Activated T-helper 1 cell treated with anti-CD3 and anti-CD28 coated beads, Interleukin-2, amount 50 U/mL, for 16 hours (primary cell): ENCODE measurements around the gene GATD1.
A peak's percentile ranks its signal among the peaks of the same experiment; 100 is the strongest.

ENCODE experiments used
- DNase-seq, 2 donors: peaks; one replicate each; pipeline ENCODE4 v3.0.0-alpha.2; 2020; ENCODE audit warnings: low read depth in 1 of 2, low spot score in 1 of 2

Gene GATD1

GRCh38 chr11:729492-730074 is 47.7 kb downstream of the GATD1 start:
- DNase-seq, result no peak

GRCh38 chr11:728901-729491 is 48.3 kb downstream of the GATD1 start:
- no peak for DNase-seq

- peak; percentile 64 to 69 for DNase-seq
These were observed 49.2 kb downstream of the GATD1 start for GRCh38 chr11:727859-728748.

- DNase-seq, result no peak
These were observed 50.0 kb downstream of the GATD1 start for GRCh38 chr11:727281-727701.

DNA sequence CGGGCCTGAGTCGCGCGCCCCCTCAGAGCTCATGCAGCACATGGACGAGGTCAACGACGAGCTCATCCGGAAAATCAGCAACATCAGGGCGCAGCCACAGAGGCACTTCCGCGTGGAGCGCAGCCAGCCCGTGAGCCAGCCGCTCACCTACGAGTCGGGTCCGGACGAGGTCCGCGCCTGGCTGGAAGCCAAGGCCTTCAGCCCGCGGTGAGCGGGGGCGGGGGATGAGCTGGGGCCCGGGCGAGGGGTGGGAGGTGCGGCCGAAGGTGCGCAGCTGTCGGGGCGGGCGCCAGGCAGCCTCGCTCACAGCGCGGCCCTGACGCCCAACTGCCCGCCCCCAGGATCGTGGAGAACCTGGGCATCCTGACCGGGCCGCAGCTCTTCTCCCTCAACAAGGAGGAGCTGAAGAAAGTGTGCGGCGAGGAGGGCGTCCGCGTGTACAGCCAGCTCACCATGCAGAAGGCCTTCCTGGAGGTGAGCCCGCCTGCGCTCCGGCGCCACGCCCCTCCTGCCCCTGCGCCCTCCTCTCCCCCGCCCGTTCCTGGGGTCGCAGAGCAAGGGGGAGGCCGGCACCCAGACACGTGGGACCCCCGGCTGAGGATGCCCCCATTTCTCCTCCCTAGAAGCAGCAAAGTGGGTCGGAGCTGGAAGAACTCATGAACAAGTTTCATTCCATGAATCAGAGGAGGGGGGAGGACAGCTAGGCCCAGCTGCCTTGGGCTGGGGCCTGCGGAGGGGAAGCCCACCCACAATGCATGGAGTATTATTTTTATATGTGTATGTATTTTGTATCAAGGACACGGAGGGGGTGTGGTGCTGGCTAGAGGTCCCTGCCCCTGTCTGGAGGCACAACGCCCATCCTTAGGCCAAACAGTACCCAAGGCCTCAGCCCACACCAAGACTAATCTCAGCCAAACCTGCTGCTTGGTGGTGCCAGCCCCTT is 50.7 kb downstream of the GATD1 start:
- DNase-seq, result no peak

DNA sequence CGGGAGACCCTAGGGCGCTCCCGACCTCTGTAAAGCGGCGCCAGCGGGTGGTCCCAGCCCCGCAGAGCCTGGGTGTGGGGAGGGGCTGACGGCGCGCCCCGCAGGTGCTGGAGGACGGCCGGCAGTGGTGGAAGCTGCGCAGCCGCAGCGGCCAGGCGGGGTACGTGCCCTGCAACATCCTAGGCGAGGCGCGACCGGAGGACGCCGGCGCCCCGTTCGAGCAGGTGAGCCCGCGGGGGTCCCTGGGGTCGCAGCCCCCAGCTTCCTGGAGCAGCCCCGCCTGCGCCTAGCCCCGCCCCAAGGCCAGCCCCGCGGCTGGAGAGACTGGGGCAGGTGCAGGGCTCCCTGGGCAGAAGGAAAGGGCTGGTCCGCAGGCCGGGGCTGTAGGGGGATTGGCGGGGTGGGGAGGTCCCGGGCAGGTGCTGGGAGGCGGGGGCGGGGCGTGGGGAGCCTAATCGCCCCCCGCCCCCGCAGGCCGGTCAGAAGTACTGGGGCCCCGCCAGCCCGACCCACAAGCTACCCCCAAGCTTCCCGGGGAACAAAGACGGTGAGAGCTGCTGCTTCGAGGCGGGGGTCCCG is 51.6 kb downstream of the GATD1 start:
- DNase-seq, result no peak

- DNase-seq, result no peak
These were observed 52.4 kb downstream of the GATD1 start for GRCh38 chr11:724778-725386.

DNA sequence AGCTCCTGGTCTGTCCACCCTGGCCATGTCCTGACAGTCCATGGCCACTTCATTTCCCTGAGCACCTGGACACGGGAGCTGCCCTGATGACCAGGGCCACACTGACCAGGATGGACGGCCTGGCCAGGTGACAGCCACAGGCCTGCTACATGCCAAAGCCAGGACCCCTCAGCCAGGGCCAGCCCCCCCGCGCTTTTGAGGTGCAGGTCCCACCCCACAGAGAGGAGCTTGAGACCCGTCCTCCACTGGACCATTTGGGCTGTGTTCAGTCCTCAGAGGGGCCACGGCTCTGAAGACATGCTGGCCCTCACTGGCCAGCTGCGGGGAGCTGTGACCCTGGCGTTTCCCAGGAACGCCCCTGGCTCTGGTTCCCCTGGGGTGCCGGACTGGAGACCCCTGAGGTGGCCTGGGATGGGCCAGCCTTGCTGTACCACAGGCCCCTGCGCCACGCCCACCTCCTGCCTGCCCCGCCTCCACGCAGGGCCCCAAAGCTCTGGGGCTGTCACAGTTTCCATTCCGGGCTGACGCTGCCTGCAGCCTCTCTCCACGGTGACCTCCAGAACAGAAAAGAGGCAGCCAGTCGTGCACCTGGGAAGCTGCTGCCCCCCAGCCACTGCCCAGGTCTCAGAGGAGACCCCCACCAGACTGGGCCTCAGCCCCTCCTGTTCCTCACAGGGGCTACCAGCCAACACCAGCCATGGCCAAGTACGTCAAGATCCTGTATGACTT is 53.1 kb downstream of the GATD1 start:
- DNase-seq, result no peak

DNA sequence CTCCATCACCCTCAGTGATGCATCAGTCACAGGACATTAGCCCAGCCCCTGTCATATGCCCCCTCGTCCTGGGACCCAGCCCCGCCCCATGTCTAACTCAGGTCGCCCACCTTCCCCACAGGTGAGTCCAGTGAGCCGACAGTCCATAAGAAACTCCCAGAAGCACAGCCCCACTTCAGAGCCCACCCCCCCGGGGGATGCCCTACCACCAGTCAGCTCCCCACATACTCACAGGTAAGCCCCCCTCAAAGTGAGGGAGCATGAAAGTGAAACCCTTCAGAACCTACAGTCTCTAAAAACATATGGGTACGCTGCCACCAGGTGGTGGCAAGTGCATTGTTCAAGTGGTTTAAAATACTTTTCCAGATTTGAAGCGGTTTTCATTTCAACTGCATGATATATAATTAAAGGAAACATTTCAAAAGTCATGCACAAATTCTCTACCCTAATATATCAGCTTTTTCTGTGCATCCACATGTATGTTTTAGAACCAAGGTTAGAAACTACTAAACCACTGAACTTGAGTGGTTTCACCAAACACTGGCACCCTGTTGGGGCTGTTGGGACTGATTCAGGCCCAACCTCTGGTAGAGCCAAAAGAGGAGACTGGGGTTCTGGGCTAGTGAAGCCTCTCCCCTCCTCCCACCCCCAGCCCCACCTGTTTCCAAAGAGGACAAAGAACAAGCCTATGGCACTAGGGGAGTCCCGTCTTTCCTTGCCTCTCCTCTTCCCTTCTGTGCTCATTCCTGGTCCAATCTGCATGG is 54.0 kb downstream of the GATD1 start:
- no peak for DNase-seq

- no peak for DNase-seq
These were observed 54.9 kb downstream of the GATD1 start for GRCh38 chr11:722346-722811.

GRCh38 chr11:721741-722345 is 55.4 kb downstream of the GATD1 start:
- DNase-seq, result peak; percentile 33 to 35

GRCh38 chr11:721247-721740 is 56.0 kb downstream of the GATD1 start:
- DNase-seq, result no peak

- DNase-seq, result peak in 1 of 2 donors; percentile 51
These were observed 56.5 kb downstream of the GATD1 start for GRCh38 chr11:720642-721246.

DNA sequence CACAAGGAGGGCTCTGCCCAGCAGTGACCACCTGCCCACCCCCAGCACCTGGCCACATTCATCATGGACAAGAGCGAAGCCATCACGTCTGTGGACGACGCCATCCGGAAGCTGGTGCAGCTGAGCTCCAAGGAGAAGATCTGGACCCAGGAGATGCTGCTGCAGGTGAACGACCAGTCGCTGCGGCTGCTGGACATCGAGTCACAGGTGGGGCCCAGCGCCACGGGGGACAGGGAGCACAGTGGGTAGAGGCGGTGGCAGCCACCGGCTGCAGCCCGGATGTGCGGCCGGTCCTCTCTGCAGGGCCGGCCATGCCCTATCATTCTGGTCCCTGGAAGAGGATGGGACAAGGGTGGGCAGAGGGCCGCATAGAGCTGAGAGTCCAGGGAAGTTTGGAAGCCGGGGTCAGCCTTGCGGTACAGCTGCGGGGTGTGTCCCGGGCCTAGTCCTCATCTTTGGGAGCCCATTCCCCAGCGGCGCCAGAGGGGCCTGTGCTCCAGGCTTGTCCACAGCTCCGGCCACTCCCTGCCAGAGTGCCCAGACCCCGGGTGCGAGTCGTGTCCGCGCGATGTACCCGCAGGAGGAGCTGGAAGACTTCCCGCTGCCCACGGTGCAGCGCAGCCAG is 57.2 kb downstream of the GATD1 start:
- no peak for DNase-seq

DNA sequence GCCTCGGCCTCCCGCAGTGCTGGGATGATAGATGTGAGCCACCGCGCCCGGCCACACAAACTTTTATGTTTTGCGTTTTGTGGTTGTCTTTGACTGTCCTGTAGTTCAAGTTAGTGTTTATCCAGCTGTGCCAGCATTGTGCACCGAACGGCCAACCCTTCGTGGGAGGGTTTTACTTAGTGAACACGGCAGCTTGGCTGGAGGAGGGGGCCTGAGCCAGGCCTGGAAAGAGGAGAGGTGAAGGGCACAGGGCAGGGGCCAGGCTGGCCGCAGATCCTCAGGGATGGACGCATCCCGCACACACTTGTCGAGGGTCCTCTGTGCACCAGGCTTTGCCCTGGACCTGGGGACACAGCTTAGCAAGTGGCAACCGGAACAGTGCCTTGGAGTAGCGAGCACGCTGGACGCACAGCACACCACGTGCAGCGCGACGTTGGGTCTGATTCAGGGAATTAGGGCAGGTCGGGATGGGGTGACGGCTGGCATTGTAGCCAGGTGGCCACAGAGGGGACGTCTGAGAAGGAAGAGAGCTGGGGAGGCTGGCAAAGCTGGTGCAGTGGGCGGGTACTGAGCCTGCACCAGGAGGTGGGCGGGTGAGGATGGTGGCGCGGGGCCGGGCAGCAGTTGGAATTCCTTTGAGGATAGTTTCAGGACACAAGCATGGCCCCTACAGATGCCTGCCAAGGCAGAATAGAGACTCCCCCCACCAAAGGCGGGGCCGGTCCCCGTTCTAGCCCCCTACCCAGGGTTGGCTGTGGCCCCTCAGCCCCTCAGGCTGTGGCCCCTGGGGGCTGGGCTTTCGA is 57.9 kb downstream of the GATD1 start:
- DNase-seq, result no peak
